Mesenchymal stem cell (in vitro differentiated cells and primary cell): ENCODE results near the gene MRPL49.

Experiments
- DNase-seq: peaks from one replicate; pipeline ENCODE4 v3.0.0-alpha.2; 2013
- H2AFZ ChIP-seq: one replicate; pipeline ENCODE4 v1.6.1; 2013; ENCODE audit warnings: low read depth, mild to moderate bottlenecking, control low read depth, inconsistent platforms, low read length, moderate library complexity
- H2AK5ac ChIP-seq: 2 replicates; pipeline ENCODE4 v1.6.1; 2013; ENCODE audit warnings: low read length, moderate library complexity, mild to moderate bottlenecking, inconsistent platforms; ENCODE audit not compliant: severe bottlenecking
- H2BK120ac ChIP-seq: one replicate; pipeline ENCODE4 v1.6.1; 2013; ENCODE audit warnings: low read depth, mild to moderate bottlenecking, inconsistent platforms, low read length, moderate library complexity
- H2BK12ac ChIP-seq, 2 experiments: one replicate each; pipeline ENCODE4 v1.6.1; 2013; ENCODE audit warnings: inconsistent platforms in 2 of 2, low read length in 2 of 2, mild to moderate bottlenecking in 2 of 2, moderate library complexity in 2 of 2, control low read depth in 1 of 2
- H2BK15ac ChIP-seq: one replicate; pipeline ENCODE4 v1.6.1; 2013; ENCODE audit warnings: mild to moderate bottlenecking, low read depth, inconsistent platforms; ENCODE audit not compliant: poor library complexity, severe bottlenecking
- H2BK5ac ChIP-seq: 2 replicates; pipeline ENCODE4 v1.6.1; 2013; ENCODE audit warnings: low read depth, mild to moderate bottlenecking, low read length, control low read depth, inconsistent platforms; ENCODE audit not compliant: poor library complexity, severe bottlenecking
- H3K14ac ChIP-seq, 2 experiments: one replicate each; pipeline ENCODE4 v1.6.1; 2013; ENCODE audit warnings: inconsistent platforms in 2 of 2, low read length in 2 of 2, control low read depth in 1 of 2, mild to moderate bottlenecking in 1 of 2, moderate library complexity in 1 of 2
- H3K18ac ChIP-seq, 2 experiments: one replicate each; pipeline ENCODE4 v1.6.1; 2013; ENCODE audit warnings: inconsistent platforms in 2 of 2, low read length in 2 of 2, control low read depth in 1 of 2, low read depth in 1 of 2, mild to moderate bottlenecking in 1 of 2
- H3K23ac ChIP-seq, 2 experiments: one replicate each; pipeline ENCODE4 v1.6.1; 2013; ENCODE audit warnings: inconsistent platforms in 2 of 2, low read length in 2 of 2, mild to moderate bottlenecking in 2 of 2, moderate library complexity in 2 of 2, control low read depth in 1 of 2
- H3K27ac ChIP-seq: 2 replicates; pipeline ENCODE4 v1.5.1; 2013; ENCODE audit warnings: mild to moderate bottlenecking, moderate library complexity, low read length, control low read depth, inconsistent platforms; ENCODE audit not compliant: poor library complexity, severe bottlenecking
- H3K27me3 ChIP-seq, 2 experiments: 2 replicates each; pipeline versions ENCODE4 v1.6.1 to v1.7.0; 2013; ENCODE audit warnings: low read length in 2 of 2, mild to moderate bottlenecking in 2 of 2, moderate library complexity in 2 of 2, control low read depth in 1 of 2, inconsistent platforms in 1 of 2; ENCODE audit not compliant: control insufficient read depth in 1 of 2, insufficient read depth in 1 of 2
- H3K36me3 ChIP-seq, 2 experiments: 2 replicates each; pipeline versions ENCODE4 v1.6.1 to v1.7.0; 2013; ENCODE audit warnings: low read length in 2 of 2, control low read depth in 1 of 2, inconsistent platforms in 1 of 2, low read depth in 1 of 2, mild to moderate bottlenecking in 1 of 2; ENCODE audit not compliant: insufficient read depth in 2 of 2, control insufficient read depth in 1 of 2
- H3K4ac ChIP-seq, 2 experiments: one replicate each; pipeline ENCODE4 v1.6.1; 2013; ENCODE audit warnings: inconsistent platforms in 2 of 2, low read length in 2 of 2, mild to moderate bottlenecking in 2 of 2, moderate library complexity in 2 of 2, control low read depth in 1 of 2, low read depth in 1 of 2
- H3K4me1 ChIP-seq: 2 replicates; pipeline ENCODE4 v1.6.1; 2013; ENCODE audit warnings: low read depth, low read length, control low read depth; ENCODE audit not compliant: control insufficient read depth, insufficient read depth
- H3K4me2 ChIP-seq: 2 replicates; pipeline ENCODE4 v1.6.1; 2013; ENCODE audit warnings: low read length, mild to moderate bottlenecking, inconsistent platforms; ENCODE audit not compliant: poor library complexity, severe bottlenecking
- H3K4me3 ChIP-seq, 2 experiments: 2 replicates each; pipeline versions ENCODE4 v1.5.1 to v1.7.0; 2013; ENCODE audit warnings: low read length in 2 of 2, mild to moderate bottlenecking in 2 of 2, control low read depth in 1 of 2, low read depth in 1 of 2; ENCODE audit not compliant: insufficient read depth in 1 of 2
- H3K79me1 ChIP-seq: replicated peaks from 2 replicates; pipeline ENCODE4 v1.6.1; 2013; ENCODE audit warnings: mild to moderate bottlenecking, control low read depth, low read length, inconsistent platforms; ENCODE audit not compliant: poor library complexity, severe bottlenecking
- H3K9ac ChIP-seq: 2 replicates; pipeline ENCODE4 v1.7.0; 2013; ENCODE audit warnings: mild to moderate bottlenecking, low read length, moderate library complexity
- H3K9me3 ChIP-seq: 2 replicates; pipeline ENCODE4 v1.7.0; 2013; ENCODE audit warnings: mild to moderate bottlenecking, low read length; ENCODE audit not compliant: control insufficient read depth
- H4K8ac ChIP-seq: one replicate; pipeline ENCODE4 v1.6.1; 2013; ENCODE audit warnings: inconsistent platforms, mild to moderate bottlenecking, low read length, moderate library complexity
- H4K91ac ChIP-seq: one replicate; pipeline ENCODE4 v1.6.1; 2013; ENCODE audit warnings: mild to moderate bottlenecking, low read length, inconsistent platforms
- WGBS: methylation state at CpG from one replicate; pipeline ENCODE4 v1.1.7; 2013; ENCODE audit warnings: mixed read lengths; 5-methylcytosine and 5-hydroxymethylcytosine counted together

MRPL49 gene

GRCh38 chr11:65102142-65103095, 19.7 kb upstream of the MRPL49 start:
- no peak overlapping the region for H2BK12ac ChIP-seq
- peaks cover 35% of the 10 kb centered on the region for H3K79me1 ChIP-seq
- no peak overlapping the region for H3K27ac ChIP-seq
- no peak overlapping the region for H3K9ac ChIP-seq
- H3K4me2 ChIP-seq, result no peak overlapping the region
- peaks cover 7% of the 10 kb centered on the region for H3K4me1 ChIP-seq
- H2BK120ac ChIP-seq, result no peak overlapping the region
- H3K18ac ChIP-seq, result no peak overlapping the region
- no peak overlapping the region for H2BK15ac ChIP-seq
- H3K4ac ChIP-seq, result no peak overlapping the region
- no peak overlapping the region for H2AK5ac ChIP-seq
- H3K9me3 ChIP-seq, result no peaks in the 10 kb centered on the region
- no peak overlapping the region for H4K91ac ChIP-seq
- peaks cover 14 to 17% of the 10 kb centered on the region in 2 experiments for H3K36me3 ChIP-seq
- no peak overlapping the region for H3K14ac ChIP-seq
- no peak overlapping the region for H2BK5ac ChIP-seq
- no peak overlapping the region for H3K23ac ChIP-seq
- no peak for DNase-seq
- no peaks in the 10 kb centered on the region for H3K27me3 ChIP-seq
- WGBS, result 96% methylated on average over 8 of the region's 8 CpGs
- no peak overlapping the region for H3K4me3 ChIP-seq
- H2AFZ ChIP-seq, result no peak overlapping the region
- no peak overlapping the region for H4K8ac ChIP-seq

DNA sequence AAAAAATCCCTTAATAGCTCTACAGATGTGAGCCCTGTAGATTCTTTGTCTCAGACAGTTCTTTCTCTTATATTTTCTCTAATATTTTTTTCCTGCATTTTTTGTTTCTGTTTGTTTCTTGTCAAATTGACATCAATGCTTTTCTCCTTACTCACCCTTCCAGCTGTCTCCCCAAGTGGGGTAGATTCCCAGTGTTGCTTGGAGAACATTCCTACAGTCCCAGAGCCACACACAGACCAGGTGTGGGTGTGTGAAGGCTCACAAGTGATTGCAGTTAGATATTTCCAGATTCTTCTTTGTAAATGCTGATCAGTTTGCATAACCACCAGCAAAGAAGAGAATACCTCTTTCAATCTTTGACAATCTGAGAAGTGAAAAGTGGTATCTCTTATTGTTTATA, 18.6 kb upstream of the MRPL49 start:
- Histone ChIP-seq H3K36me3 (peaks cover 12 to 24% of the 10 kb centered on the region in 2 experiments), H2BK12ac (no peak overlapping the region)

GRCh38 chr11:65104628-65105027, 17.5 kb upstream of the MRPL49 start:
- H3K4me3 ChIP-seq, result no peak overlapping the region
- no peak overlapping the region for H3K23ac ChIP-seq
- no peak overlapping the region for H2BK120ac ChIP-seq
- H3K36me3 ChIP-seq, result peaks cover 21 to 34% of the 10 kb centered on the region in 2 experiments
- H3K4me1 ChIP-seq, result peaks cover 7% of the 10 kb centered on the region
- no peak overlapping the region for H2AK5ac ChIP-seq
- H3K9me3 ChIP-seq, result no peaks in the 10 kb centered on the region
- H3K9ac ChIP-seq, result no peak overlapping the region
- H3K4me2 ChIP-seq, result no peak overlapping the region
- H2BK12ac ChIP-seq, result no peak overlapping the region
- 85% methylated on average over 3 of the region's 4 CpGs for WGBS
- no peak overlapping the region for H4K91ac ChIP-seq
- no peak for DNase-seq
- H4K8ac ChIP-seq, result no peak overlapping the region
- H3K27ac ChIP-seq, result no peak overlapping the region
- H2BK5ac ChIP-seq, result no peak overlapping the region
- H2AFZ ChIP-seq, result no peak overlapping the region
- H3K4ac ChIP-seq, result no peak overlapping the region
- H3K14ac ChIP-seq, result no peak overlapping the region
- no peak overlapping the region for H2BK15ac ChIP-seq
- no peak overlapping the region for H3K18ac ChIP-seq
- H3K27me3 ChIP-seq, result no peaks in the 10 kb centered on the region
- H3K79me1 ChIP-seq, result peaks cover 40% of the 10 kb centered on the region

More for the DNA sequence above, 18.6 kb upstream of the MRPL49 start:
- H3K4me2 ChIP-seq, result no peak overlapping the region
- H2BK15ac ChIP-seq, result no peak overlapping the region
- no peak for DNase-seq
- no peaks in the 10 kb centered on the region for H3K9me3 ChIP-seq
- H3K27me3 ChIP-seq, result no peaks in the 10 kb centered on the region
- no peak overlapping the region for H4K91ac ChIP-seq
- no peak overlapping the region for H3K14ac ChIP-seq
- no peak overlapping the region for H3K9ac ChIP-seq
- H3K4me1 ChIP-seq, result peaks cover 7% of the 10 kb centered on the region
- no peak overlapping the region for H3K23ac ChIP-seq
- no peak overlapping the region for H3K18ac ChIP-seq
- no peak overlapping the region for H2BK120ac ChIP-seq
- H3K4me3 ChIP-seq, result no peak overlapping the region
- H3K79me1 ChIP-seq, result peaks cover 38% of the 10 kb centered on the region
- H3K27ac ChIP-seq, result no peak overlapping the region
- no peak overlapping the region for H2AK5ac ChIP-seq
- no peak overlapping the region for H2AFZ ChIP-seq
- no peak overlapping the region for H2BK5ac ChIP-seq
- H3K4ac ChIP-seq, result no peak overlapping the region
- no peak overlapping the region for H4K8ac ChIP-seq

GRCh38 chr11:65107078-65107477, 15.0 kb upstream of the MRPL49 start:
- Histone ChIP-seq H2BK15ac (no peak overlapping the region), H4K8ac (no peak overlapping the region), H2BK120ac (no peak overlapping the region), H3K27ac (no peak overlapping the region), H2AFZ (no peak overlapping the region), H3K4me1 (peaks cover 13% of the 10 kb centered on the region), H2AK5ac (no peak overlapping the region), H3K4me2 (no peak overlapping the region), H3K14ac (no peak overlapping the region), H3K9me3 (no peaks in the 10 kb centered on the region), H3K36me3 (peaks cover 27 to 44% of the 10 kb centered on the region in 2 experiments), H3K27me3 (no peaks in the 10 kb centered on the region), H3K4ac (no peak overlapping the region), H4K91ac (no peak overlapping the region), H3K18ac (no peak overlapping the region), H3K9ac (no peak overlapping the region), H3K4me3 (no peak overlapping the region), H2BK12ac (no peak overlapping the region), H3K79me1 (peaks cover 41% of the 10 kb centered on the region), H3K23ac (no peak overlapping the region), H2BK5ac (no peak overlapping the region)
- DNase-seq, result no peak
- WGBS, result 97% methylated on average over 15 of the region's 15 CpGs
